Astrocyte (in vitro differentiated cells and primary cell): ENCODE results near the gene PYURF. TPM values are rescaled to one million over a fixed set of nuclear protein-coding genes. Genes with fewer than 3 reads are reported as not detected.

Experiments
- DNase-seq: peaks from one replicate; pipeline ENCODE4 v3.0.0-alpha.2; 2010; ENCODE audit warnings: low read depth
- FAIRE-seq: peaks from 2 replicates; lab custom pipeline; 2011; peaks lifted over from hg19 to GRCh38; lab: Jason Lieb, UNC
- H2AFZ ChIP-seq: 2 replicates; pipeline ENCODE4 v1.6.0; 2012; ENCODE audit warnings: low read depth, low read length, inconsistent platforms
- H3K27ac ChIP-seq: 2 replicates; pipeline ENCODE4 v1.5.1; 2011; ENCODE audit warnings: low read depth, low read length, inconsistent platforms
- H3K27me3 ChIP-seq: 2 replicates; pipeline ENCODE4 v1.6.0; 2011; ENCODE audit warnings: low read length, inconsistent platforms; ENCODE audit not compliant: insufficient read depth
- H3K36me3 ChIP-seq: 2 replicates; pipeline ENCODE4 v1.5.1; 2011; ENCODE audit warnings: low read length, inconsistent platforms; ENCODE audit not compliant: insufficient read depth
- H3K4me1 ChIP-seq: 2 replicates; pipeline ENCODE4 v1.5.1; 2011; ENCODE audit warnings: low read length, inconsistent platforms; ENCODE audit not compliant: insufficient read depth
- H3K4me2 ChIP-seq: 2 replicates; pipeline ENCODE4 v1.6.0; 2012; ENCODE audit warnings: low read length, inconsistent platforms
- H3K4me3 ChIP-seq: 2 replicates; pipeline ENCODE4 v1.5.1; 2011; ENCODE audit warnings: low read depth, mild to moderate bottlenecking, low read length, inconsistent platforms; ENCODE audit not compliant: insufficient read depth
- H3K79me2 ChIP-seq: 2 replicates; pipeline ENCODE4 v1.6.0; 2012; ENCODE audit warnings: mild to moderate bottlenecking, low read length, inconsistent platforms; ENCODE audit not compliant: insufficient read depth
- H3K9ac ChIP-seq: 2 replicates; pipeline ENCODE4 v1.6.0; 2012; ENCODE audit warnings: mild to moderate bottlenecking, low read length, inconsistent platforms
- H3K9me3 ChIP-seq: 2 replicates; pipeline ENCODE4 v1.5.1; 2012; ENCODE audit warnings: low read depth, mild to moderate bottlenecking, low read length, inconsistent platforms; ENCODE audit not compliant: insufficient read depth
- H4K20me1 ChIP-seq: 2 replicates; pipeline ENCODE4 v1.6.0; 2012; ENCODE audit warnings: low read length, inconsistent platforms; ENCODE audit not compliant: insufficient read depth
- H3K27ac Mint-ChIP-seq: one replicate; pipeline ENCODE4 v1.8.0; 2021; ENCODE audit warnings: mild to moderate bottlenecking, mixed read lengths; ENCODE audit not compliant: unreplicated experiment
- H3K27me3 Mint-ChIP-seq: one replicate; pipeline ENCODE4 v1.8.0; 2021; ENCODE audit warnings: low read depth, mixed read lengths; ENCODE audit not compliant: unreplicated experiment
- H3K36me3 Mint-ChIP-seq: one replicate; pipeline ENCODE4 v1.8.0; 2021; ENCODE audit warnings: low read depth, mixed read lengths; ENCODE audit not compliant: unreplicated experiment
- H3K4me1 Mint-ChIP-seq: one replicate; pipeline ENCODE4 v1.8.0; 2021; ENCODE audit warnings: low read depth, mixed read lengths; ENCODE audit not compliant: unreplicated experiment
- H3K4me3 Mint-ChIP-seq: one replicate; pipeline ENCODE4 v1.8.0; 2021; ENCODE audit warnings: mild to moderate bottlenecking, moderate library complexity, mixed read lengths; ENCODE audit not compliant: unreplicated experiment
- H3K9me3 Mint-ChIP-seq: one replicate; pipeline ENCODE4 v1.8.0; 2021; ENCODE audit warnings: mild to moderate bottlenecking, mixed read lengths; ENCODE audit not compliant: unreplicated experiment
- CTCF ChIP-seq: IDR thresholded peaks from 2 replicates; pipeline ENCODE4 v1.5.1; 2011; ENCODE audit warnings: low read depth, mild to moderate bottlenecking, inconsistent platforms, low read length, moderate library complexity; ENCODE audit not compliant: insufficient read depth
- EZH2 ChIP-seq: IDR thresholded peaks from 2 replicates; pipeline ENCODE4 v1.6.1; 2012; ENCODE audit warnings: mild to moderate bottlenecking, low read length, inconsistent platforms; ENCODE audit not compliant: insufficient read depth
- total RNA-seq: library from RNA; stranded (reverse); gene quantifications from 2 replicates; pipeline ENCODE4 v1.2.1, GENCODE V29; 2021

PYURF gene
- total RNA-seq, 1 donor from 2014 or later: 51.6 TPM

- H3K4me3 ChIP-seq: peak overlapping the region; percentile 87
- H3K27me3 ChIP-seq: no peaks in the 10 kb centered on the region
- H3K36me3 ChIP-seq: peaks cover 11% of the 10 kb centered on the region
- no peak for TF ChIP-seq EZH2
- no peak for TF ChIP-seq CTCF
- H3K27ac Mint-ChIP-seq: peak overlapping the region; percentile 69
- no peaks in the 10 kb centered on the region for H3K27me3 Mint-ChIP-seq
- peak overlapping the region; percentile 94 for H3K27ac ChIP-seq
- no peaks in the 10 kb centered on the region for H3K9me3 Mint-ChIP-seq
- H3K79me2 ChIP-seq: peaks cover 37% of the 10 kb centered on the region
- peaks cover 8% of the 10 kb centered on the region for H3K4me1 ChIP-seq
- DNase-seq (peak; percentile 29), FAIRE-seq (no peak)
- H3K9ac ChIP-seq: peak overlapping the region; percentile 92
- peaks cover 14% of the 10 kb centered on the region for H3K4me1 Mint-ChIP-seq
- peak overlapping the region; percentile 75 for H2AFZ ChIP-seq
- peak overlapping the region; percentile 90 for H3K4me2 ChIP-seq
- H3K9me3 ChIP-seq: no peaks in the 10 kb centered on the region
- no peaks in the 10 kb centered on the region for H3K36me3 Mint-ChIP-seq
- H3K4me3 Mint-ChIP-seq: peak overlapping the region; percentile 96
- H4K20me1 ChIP-seq: peaks cover 15% of the 10 kb centered on the region
Measured at GRCh38 chr4:88524171-88524570, 595 bp upstream of the PYURF start.

GRCh38 chr4:88522702-88523324 is 763 bp downstream of the PYURF start:
- no peaks in the 10 kb centered on the region for H3K9me3 Mint-ChIP-seq
- Histone ChIP-seq H3K9ac (peak overlapping the region; percentile 92), H3K27me3 (no peaks in the 10 kb centered on the region), H3K4me1 (peaks cover 8% of the 10 kb centered on the region), H3K36me3 (peaks cover 11% of the 10 kb centered on the region), H2AFZ (peak overlapping the region; percentile 75), H3K4me2 (peak overlapping the region; percentile 90), H3K27ac (peak overlapping the region; percentile 94), H3K79me2 (peaks cover 32% of the 10 kb centered on the region), H3K4me3 (peak overlapping the region; percentile 87), H3K9me3 (no peaks in the 10 kb centered on the region), H4K20me1 (peaks cover 15% of the 10 kb centered on the region)
- peaks cover 14% of the 10 kb centered on the region for H3K4me1 Mint-ChIP-seq
- H3K27ac Mint-ChIP-seq: peak overlapping the region; percentile 88
- FAIRE-seq (no peak), DNase-seq (no peak)
- peak overlapping the region; percentile 96 for H3K4me3 Mint-ChIP-seq
- H3K36me3 Mint-ChIP-seq: no peaks in the 10 kb centered on the region
- no peak for TF ChIP-seq EZH2
- no peak for TF ChIP-seq CTCF
- no peaks in the 10 kb centered on the region for H3K27me3 Mint-ChIP-seq

GRCh38 chr4:88518911-88519310 is 4.7 kb downstream of the PYURF start:
- H3K4me3 Mint-ChIP-seq: no peak overlapping the region
- Histone ChIP-seq H3K79me2 (peaks cover 27% of the 10 kb centered on the region), H3K4me2 (no peak overlapping the region), H3K27ac (no peak overlapping the region), H3K9me3 (no peaks in the 10 kb centered on the region), H3K27me3 (no peaks in the 10 kb centered on the region), H3K4me3 (no peak overlapping the region), H3K4me1 (peaks cover 2% of the 10 kb centered on the region), H3K36me3 (peaks cover 11% of the 10 kb centered on the region), H3K9ac (no peak overlapping the region), H2AFZ (no peak overlapping the region), H4K20me1 (peaks cover 15% of the 10 kb centered on the region)
- H3K4me1 Mint-ChIP-seq: peaks cover 8% of the 10 kb centered on the region
- H3K9me3 Mint-ChIP-seq: no peaks in the 10 kb centered on the region
- no peaks in the 10 kb centered on the region for H3K36me3 Mint-ChIP-seq
- no peak for FAIRE-seq
- no peak for TF ChIP-seq CTCF
- TF ChIP-seq EZH2: no peak
- H3K27me3 Mint-ChIP-seq: no peaks in the 10 kb centered on the region
- no peak overlapping the region for H3K27ac Mint-ChIP-seq
- DNase-seq: no peak
